ENCODE results near the gene GRAMD1A.
A peak's percentile ranks its signal among the peaks of the same experiment; 100 is the strongest.

Gene GRAMD1A

DNA sequence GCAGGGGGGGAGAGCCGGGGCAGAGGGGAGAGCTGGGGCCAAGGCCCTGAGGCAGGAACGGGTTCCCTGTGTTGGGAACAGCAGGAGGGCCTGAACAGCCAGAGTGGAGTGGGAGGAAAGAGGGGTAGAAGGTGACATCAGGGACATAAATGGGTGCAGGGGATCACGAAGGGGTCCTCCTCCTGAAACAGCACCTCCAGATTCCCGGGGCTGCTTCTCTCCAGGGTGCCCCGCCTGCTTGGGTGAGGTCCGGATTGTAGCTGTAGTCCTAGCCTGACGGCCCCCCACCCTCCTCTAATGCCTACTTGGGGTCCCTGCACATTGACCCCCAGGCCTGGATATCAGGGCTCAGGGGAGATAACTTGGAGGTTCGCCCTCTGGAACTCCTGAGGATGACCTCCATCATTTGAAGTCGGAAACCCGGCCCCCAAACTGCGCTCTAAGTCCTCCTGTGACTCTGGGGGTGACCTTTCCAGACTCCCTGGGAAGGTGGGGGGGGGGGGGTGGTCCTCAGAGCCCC is 29.7 kb downstream of the GRAMD1A start:
- Histone ChIP-seq H3K27ac (ENCODE audit: extremely low read depth, low read depth, low read length) (peak overlapping the region; percentile 31; the same call in 1 of the 2 replicates), H3K9me3 (ENCODE audit: control insufficient read depth, insufficient read depth, low read depth, low read length) (no peaks in the 10 kb centered on the region), H3K4me1 (ENCODE audit: control insufficient read depth, insufficient read depth, low read length) (peaks cover 14% of the 10 kb centered on the region), H3K4me3 (ENCODE audit: low read depth, low read length) (peak overlapping the region; percentile 33), H3K36me3 (ENCODE audit: control insufficient read depth in 2 of 2, insufficient read depth in 1 of 2, low read length in 2 of 2) (peaks cover 39 to 52% of the 10 kb centered on the region in 2 experiments)
- POLR2A ChIA-PET: interaction anchor here (1.0 to 1.4 kb wide), 2 partner anchors 22 to 30 kb away, joined by 3 to 5 read pairs; partner anchors contain the start of gene GRAMD1A
- CTCF ChIA-PET: interaction anchor here (1.3 kb wide), 1 partner anchor 15 kb away, joined by 4 read pairs; no protein-coding TSS in a partner anchor
- TF ChIP-seq ZNF311 (tag by site-specific recombination; IDR thresholded peaks at IDR 0.05; ENCODE audit: borderline replicate concordance) (no peak), ELK4 (IDR thresholded peaks at IDR 0.05; ENCODE audit: borderline replicate concordance, low read depth, low read length) (no peak), KLF1 (tag by site-specific recombination; IDR thresholded peaks at IDR 0.05) (peak; percentile 41; the same call in 1 of the 2 replicates), ZNF747 (tag by site-specific recombination; IDR thresholded peaks at IDR 0.05) (no peak), ZNF544 (tag by site-specific recombination; IDR thresholded peaks at IDR 0.05) (no peak), ZNF48 (tag by site-specific recombination; IDR thresholded peaks at IDR 0.05) (no peak), ZNF23 (tag by site-specific recombination; IDR thresholded peaks at IDR 0.05; ENCODE audit: borderline replicate concordance) (no peak), SCRT2 (tag by site-specific recombination; IDR thresholded peaks at IDR 0.05) (no peak), ZNF626 (tag by site-specific recombination; IDR thresholded peaks at IDR 0.05) (no peak), ZBTB11 (tag by site-specific recombination; conservative IDR thresholded peaks at IDR 0.05; ENCODE audit: low read depth) (no peak), ZNF514 (tag by site-specific recombination; IDR thresholded peaks at IDR 0.05) (no peak), ZNF830 (tag by site-specific recombination; IDR thresholded peaks at IDR 0.05; ENCODE audit: low read depth) (no peak), ZNF670 (tag by site-specific recombination; IDR thresholded peaks at IDR 0.05; ENCODE audit: low read depth) (no peak), ZNF416 (tag by site-specific recombination; IDR thresholded peaks at IDR 0.05) (no peak), HOXA7 (CRISPR knock-in tag; IDR thresholded peaks at IDR 0.05; ENCODE audit: borderline replicate concordance) (no peak), ZNF133 (tag by site-specific recombination; IDR thresholded peaks at IDR 0.05) (no peak), SP2 (tag by site-specific recombination; IDR thresholded peaks at IDR 0.05) (no peak; the same call in 1 of the 2 replicates), ZNF521 (tag by site-specific recombination; IDR thresholded peaks at IDR 0.05) (no peak)
- TF ChIP-seq, protein P1, sequence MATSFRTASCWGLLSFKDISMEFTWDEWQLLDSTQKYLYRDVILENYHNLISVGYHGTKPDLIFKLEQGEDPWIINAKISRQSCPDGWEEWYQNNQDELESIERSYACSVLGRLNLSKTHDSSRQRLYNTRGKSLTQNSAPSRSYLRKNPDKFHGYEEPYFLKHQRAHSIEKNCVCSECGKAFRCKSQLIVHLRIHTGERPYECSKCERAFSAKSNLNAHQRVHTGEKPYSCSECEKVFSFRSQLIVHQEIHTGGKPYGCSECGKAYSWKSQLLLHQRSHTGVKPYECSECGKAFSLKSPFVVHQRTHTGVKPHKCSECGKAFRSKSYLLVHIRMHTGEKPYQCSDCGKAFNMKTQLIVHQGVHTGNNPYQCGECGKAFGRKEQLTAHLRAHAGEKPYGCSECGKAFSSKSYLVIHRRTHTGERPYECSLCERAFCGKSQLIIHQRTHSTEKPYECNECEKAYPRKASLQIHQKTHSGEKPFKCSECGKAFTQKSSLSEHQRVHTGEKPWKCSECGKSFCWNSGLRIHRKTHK (tag by site-specific recombination; IDR thresholded peaks at IDR 0.05): no peak
- TF ChIP-seq, protein P2, sequence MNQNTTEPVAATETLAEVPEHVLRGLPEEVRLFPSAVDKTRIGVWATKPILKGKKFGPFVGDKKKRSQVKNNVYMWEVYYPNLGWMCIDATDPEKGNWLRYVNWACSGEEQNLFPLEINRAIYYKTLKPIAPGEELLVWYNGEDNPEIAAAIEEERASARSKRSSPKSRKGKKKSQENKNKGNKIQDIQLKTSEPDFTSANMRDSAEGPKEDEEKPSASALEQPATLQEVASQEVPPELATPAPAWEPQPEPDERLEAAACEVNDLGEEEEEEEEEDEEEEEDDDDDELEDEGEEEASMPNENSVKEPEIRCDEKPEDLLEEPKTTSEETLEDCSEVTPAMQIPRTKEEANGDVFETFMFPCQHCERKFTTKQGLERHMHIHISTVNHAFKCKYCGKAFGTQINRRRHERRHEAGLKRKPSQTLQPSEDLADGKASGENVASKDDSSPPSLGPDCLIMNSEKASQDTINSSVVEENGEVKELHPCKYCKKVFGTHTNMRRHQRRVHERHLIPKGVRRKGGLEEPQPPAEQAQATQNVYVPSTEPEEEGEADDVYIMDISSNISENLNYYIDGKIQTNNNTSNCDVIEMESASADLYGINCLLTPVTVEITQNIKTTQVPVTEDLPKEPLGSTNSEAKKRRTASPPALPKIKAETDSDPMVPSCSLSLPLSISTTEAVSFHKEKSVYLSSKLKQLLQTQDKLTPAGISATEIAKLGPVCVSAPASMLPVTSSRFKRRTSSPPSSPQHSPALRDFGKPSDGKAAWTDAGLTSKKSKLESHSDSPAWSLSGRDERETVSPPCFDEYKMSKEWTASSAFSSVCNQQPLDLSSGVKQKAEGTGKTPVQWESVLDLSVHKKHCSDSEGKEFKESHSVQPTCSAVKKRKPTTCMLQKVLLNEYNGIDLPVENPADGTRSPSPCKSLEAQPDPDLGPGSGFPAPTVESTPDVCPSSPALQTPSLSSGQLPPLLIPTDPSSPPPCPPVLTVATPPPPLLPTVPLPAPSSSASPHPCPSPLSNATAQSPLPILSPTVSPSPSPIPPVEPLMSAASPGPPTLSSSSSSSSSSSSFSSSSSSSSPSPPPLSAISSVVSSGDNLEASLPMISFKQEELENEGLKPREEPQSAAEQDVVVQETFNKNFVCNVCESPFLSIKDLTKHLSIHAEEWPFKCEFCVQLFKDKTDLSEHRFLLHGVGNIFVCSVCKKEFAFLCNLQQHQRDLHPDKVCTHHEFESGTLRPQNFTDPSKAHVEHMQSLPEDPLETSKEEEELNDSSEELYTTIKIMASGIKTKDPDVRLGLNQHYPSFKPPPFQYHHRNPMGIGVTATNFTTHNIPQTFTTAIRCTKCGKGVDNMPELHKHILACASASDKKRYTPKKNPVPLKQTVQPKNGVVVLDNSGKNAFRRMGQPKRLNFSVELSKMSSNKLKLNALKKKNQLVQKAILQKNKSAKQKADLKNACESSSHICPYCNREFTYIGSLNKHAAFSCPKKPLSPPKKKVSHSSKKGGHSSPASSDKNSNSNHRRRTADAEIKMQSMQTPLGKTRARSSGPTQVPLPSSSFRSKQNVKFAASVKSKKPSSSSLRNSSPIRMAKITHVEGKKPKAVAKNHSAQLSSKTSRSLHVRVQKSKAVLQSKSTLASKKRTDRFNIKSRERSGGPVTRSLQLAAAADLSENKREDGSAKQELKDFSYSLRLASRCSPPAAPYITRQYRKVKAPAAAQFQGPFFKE (tag by site-specific recombination; IDR thresholded peaks at IDR 0.05; ENCODE audit: borderline replicate concordance): no peak
- TF ChIP-seq, protein P3, sequence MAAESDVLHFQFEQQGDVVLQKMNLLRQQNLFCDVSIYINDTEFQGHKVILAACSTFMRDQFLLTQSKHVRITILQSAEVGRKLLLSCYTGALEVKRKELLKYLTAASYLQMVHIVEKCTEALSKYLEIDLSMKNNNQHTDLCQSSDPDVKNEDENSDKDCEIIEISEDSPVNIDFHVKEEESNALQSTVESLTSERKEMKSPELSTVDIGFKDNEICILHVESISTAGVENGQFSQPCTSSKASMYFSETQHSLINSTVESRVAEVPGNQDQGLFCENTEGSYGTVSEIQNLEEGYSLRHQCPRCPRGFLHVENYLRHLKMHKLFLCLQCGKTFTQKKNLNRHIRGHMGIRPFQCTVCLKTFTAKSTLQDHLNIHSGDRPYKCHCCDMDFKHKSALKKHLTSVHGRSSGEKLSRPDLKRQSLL (tag by site-specific recombination; IDR thresholded peaks at IDR 0.05): 0 out of 2 replicates have a peak, but pooled peaks have one; percentile 6
- TF ChIP-seq, protein P4, sequence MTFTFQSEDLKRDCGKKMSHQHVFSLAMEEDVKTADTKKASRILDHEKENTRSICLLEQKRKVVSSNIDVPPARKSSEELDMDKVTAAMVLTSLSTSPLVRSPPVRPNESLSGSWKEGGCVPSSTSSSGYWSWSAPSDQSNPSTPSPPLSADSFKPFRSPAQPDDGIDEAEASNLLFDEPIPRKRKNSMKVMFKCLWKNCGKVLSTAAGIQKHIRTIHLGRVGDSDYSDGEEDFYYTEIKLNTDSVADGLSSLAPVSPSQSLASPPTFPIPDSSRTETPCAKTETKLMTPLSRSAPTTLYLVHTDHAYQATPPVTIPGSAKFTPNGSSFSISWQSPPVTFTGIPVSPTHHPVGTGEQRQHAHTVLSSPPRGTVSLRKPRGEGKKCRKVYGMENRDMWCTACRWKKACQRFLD (tag by site-specific recombination; IDR thresholded peaks at IDR 0.05): no peak
